Muscle of arm (tissue), 12 donors: ENCODE data around the gene EIF4G2. TPM values are rescaled to one million over a fixed set of nuclear protein-coding genes. Genes with fewer than 3 reads are reported as not detected.
"Not testable (repeated sequence)": the region's sequence is repeated elsewhere in the genome, so short reads cannot be mapped to it uniquely, and the experiment has no call there.

Source experiments
- DNase-seq: peaks from one replicate; pipeline ENCODE4 v3.0.0-alpha.2; 2013
- polyA plus RNA-seq, 12 donors: library from polyadenylated mRNA; unstranded; fragments of 120-200 nt; gene quantifications; one replicate each; pipeline ENCODE4 v1.2.1, GENCODE V29; 2013; ENCODE audit not compliant: insufficient read length in 12 of 12

Gene EIF4G2
- polyA plus RNA-seq, 12 donors = 716 to 2,133 (median 842) TPM

DNA sequence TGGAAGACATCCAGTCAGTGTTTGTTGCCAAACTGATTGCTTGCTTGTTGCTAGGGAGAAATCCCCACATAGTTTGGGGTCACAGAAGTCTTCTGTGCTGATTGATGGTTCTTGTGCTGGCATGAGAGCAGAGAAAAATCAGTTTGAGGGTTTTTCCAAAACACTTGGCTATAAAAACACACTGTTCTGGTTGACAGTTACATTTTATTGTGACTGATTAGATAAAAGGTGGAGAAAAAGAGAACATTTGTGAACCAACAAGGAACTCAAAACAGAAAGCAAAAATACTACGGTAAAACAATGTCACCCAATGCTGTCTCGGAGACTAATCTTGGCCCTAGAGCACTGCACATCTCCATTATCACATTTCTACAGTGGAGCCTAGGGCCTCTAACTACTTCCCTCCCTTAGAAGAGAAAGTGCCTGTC is 14.4 kb upstream of the EIF4G2 start:
- DNase-seq = no peak

- DNase-seq = not testable (repeated sequence)
These were observed 13.8 kb upstream of the EIF4G2 start for GRCh38 chr11:10822491-10822890.

- DNase-seq = no peak
These were observed 9.9 kb upstream of the EIF4G2 start for GRCh38 chr11:10818594-10818993.

DNA sequence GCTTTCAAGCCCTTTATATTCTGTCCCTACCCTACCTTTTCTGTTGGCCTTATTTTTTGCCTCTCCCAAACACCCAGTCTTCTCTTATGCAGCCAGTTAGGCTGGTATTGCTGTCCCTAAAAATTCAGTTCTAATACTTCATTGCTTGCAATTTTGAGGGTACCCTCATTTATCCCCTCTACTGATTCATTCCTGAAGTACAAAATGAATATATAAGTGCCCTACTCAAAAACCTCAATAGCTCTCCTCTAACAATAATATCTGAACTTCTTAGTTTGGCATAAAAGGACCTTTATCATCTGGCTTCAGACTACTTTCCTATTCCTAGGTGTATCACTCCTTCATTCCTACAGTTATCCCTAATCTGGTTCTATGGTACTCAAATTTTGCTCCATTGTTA is 5.2 kb upstream of the EIF4G2 start:
- DNase-seq = no peak

GRCh38 chr11:10809373-10810160 is 841 bp upstream of the EIF4G2 start:
- no peak for DNase-seq

GRCh38 chr11:10808235-10808552 is 532 bp downstream of the EIF4G2 start:
- DNase-seq = no peak

DNA sequence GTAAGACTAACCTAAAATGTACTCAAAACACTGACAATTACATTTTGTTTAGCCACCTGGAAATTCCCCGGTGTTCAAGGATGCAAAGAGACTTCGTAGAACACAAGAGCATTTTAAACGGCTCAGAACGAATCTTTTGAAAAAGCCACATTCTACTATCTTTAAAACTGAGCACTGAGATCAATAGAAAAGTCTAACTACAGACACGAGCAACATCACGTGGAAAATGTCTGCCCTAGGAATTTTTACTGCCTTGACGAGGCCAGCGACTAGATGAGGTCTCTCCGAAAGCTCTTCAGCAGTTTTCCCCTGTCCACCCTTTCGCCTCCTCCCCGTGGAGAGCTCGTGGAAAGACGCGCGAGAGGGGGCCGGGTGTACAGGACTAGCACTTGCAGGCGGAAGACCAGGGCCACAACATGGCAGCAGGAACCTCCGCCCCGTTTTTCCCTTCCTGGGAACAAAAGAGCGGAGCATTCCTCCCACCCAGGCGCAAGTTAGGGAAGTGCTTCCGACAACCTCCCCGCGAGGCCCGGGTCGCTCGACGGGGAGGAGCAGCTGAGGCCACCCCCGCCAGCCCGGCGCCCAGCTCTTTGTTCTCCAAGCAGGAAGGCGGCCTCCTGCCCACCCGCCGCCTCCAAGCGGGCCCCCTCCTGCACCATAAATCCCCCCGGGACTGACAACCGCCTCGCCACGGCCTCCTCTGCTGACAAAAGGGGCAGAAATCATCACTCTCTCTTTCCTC is 1.1 kb downstream of the EIF4G2 start:
- peak; percentile 76 for DNase-seq

DNA sequence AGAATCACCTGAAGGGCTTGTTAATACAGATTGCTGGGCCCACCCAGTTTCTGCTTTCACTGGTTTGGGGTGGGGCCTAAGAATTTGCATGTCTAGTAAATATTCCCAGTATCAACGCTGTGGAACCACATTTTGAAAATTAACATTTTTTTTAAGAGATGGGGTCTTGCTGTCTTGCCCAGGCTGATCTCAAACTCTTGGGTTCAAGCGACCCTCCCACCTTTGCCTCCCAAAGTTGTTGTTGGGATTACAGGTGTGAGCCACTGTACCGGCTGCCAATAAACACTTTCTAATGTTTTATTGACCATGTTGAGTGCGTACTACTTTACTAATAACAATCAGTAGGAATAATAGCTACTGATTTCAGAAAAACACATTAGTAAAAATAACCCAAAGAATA is 2.5 kb downstream of the EIF4G2 start:
- DNase-seq = no peak

GRCh38 chr11:10805741-10806140 is 3.0 kb downstream of the EIF4G2 start:
- DNase-seq = no peak

GRCh38 chr11:10803676-10804075 is 5.0 kb downstream of the EIF4G2 start:
- DNase-seq = no peak

DNA sequence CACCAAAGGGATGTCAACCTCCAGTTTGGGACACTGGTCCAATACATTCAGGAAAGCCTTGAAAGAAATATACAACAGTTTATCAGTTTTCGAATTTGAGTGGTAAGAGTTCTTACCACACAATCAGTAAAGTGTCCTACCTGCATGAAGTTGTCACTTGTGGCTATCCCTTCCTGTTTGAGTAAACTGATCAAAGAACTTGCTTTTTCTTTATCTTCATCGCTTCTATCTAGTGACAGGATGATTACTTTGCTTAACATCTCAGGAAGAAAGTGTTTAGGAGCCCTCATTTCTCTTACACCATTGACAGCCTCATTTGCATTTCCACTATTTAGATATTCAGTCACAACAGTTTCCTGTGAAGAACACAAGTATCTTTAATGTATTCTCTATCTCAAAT is 8.4 kb downstream of the EIF4G2 start:
- no peak for DNase-seq

GRCh38 chr11:10798330-10798928 is 10.3 kb downstream of the EIF4G2 start:
- no peak for DNase-seq

DNA sequence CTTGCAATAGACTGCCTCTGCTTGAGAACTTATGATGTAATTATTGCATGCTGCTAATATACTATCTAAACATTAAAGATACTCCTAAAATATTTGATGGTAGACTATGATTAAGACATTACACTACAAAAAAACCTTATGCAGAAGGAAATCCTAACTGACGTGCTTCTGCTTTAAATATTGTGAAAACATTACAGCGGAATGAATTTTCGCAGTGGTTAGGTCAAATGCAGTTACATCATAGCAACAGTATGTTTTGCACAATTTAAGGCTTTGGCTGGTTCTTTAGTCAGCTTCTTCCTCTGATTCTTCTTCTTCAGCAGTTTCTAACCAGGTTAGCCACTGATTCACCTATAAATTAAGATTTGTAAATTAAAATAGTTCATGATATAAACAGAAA is 11.2 kb downstream of the EIF4G2 start:
- no peak for DNase-seq

DNA sequence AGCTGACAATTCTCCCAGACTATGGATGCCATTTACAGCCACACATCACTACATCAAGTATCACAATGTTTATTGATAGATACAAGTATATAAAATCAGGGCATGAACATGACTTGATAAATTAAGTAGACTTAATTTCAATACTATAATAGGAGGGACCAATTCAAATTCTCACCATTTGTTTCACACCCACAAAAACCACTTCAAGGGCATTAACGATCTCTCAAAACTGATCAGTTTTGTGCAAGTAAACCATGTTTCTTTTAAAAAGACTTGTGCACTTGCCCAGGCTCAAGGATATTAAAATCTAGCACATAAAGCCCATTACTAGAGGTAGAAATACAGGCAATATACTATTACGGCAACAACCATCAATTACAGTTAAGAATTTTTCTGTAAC is 11.7 kb downstream of the EIF4G2 start:
- DNase-seq = no peak

- no peak for DNase-seq
These were observed 12.5 kb downstream of the EIF4G2 start for GRCh38 chr11:10796191-10796590.

DNA sequence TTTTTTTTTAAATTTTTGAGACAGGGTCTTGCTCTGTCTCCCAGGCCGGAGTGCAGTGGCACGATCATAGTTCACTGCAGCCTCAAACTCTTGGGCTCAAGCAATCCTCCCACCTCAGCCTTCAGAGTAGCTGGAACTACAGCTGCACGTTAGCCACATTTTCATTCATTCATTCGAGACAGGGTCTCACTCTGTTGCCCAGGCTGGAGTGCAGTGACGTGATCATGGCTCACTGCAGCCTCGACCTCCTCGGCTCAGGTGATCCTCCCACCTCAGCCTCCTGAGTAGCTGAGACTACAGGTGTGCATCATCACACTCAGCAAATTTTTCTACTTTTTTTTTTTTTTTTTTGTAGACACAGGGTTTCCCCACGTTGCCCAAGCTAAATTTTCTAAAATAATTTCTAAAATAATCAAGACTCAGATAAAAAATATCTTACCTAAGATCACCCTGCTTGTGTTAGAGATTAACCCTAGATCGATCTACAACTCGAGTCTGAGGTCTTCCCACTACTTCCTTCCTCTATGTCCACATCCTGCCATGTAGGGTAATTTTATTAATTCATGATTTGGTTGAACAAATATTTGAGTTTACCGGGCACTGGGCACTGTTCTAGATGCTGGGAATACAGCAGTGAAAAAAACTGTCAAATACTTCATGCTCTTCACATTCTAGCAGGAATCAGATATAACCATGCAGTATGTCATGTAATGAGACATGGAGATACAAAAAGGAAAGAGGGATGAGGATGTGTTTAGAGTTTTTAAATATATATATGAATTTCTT is 15.1 kb downstream of the EIF4G2 start:
- DNase-seq = no peak

DNA sequence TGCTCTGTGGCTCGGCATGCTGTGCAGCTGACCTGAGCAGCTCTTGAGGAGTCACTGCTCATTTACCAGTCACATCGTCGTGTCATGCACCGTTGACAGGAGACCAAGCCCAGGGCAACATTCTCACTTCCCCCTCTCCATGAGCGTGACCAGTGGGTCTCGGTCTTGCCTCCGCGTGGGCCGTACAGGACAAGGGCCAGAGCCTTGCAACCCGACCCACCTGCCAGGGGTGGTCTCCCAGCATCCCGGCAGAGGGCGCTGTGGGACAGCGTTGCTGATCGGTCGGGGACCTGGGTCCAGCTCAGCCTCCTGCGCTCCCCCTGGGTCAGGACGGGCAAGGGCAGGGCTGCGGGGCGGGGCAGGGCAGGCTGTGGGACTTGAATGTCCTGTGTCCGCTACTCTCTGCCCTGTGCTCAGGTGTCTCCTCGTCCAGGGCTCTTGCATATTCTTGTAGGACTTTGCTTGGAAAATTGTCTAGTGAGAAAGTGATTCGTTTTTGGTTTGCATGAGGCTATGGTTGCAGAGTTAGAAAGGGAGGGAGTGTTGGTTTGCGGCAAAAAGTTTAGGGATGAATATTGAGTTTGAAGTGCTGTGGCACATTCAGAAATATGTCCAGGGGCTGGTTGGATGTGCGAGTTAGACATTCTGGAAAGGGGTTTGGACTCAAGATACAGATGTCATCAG is 16.2 kb downstream of the EIF4G2 start:
- DNase-seq = peak; percentile 68

DNA sequence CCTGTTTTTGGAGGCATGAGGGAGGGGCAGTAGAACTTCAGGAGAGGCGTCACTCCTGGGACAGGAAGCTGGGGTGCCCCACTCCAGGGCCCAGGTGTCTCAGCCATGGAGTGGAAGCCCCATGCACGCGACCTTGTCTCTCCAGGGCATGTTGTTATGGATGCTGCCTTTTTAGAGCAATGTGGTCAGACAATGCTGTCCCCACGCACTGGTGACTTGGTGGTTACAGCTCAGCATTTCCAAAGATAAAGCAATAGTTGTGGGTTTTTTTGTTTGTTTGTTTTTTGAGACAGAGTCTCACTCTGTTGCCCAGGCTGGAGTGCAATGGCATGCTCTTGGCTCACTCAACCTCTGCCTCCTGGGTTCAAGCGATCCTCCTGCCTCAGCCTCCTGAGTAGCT is 22.3 kb downstream of the EIF4G2 start:
- no peak for DNase-seq

DNA sequence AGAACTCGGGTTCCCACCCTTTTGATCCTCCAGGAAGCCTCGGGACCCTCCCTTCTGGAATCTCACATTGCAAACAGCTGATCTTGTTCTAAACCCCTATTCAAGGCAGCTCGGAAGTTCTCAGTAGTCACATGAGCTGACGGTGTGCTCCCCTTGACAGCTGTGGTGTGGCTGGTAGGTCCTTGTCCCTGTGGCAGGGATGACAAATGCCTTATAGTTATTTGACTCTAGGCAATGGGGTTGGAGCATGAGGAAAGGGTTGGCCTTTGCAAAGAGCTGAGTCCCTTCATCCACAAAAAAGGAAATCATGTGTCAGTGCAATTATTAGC is 23.6 kb downstream of the EIF4G2 start:
- no peak for DNase-seq

DNA sequence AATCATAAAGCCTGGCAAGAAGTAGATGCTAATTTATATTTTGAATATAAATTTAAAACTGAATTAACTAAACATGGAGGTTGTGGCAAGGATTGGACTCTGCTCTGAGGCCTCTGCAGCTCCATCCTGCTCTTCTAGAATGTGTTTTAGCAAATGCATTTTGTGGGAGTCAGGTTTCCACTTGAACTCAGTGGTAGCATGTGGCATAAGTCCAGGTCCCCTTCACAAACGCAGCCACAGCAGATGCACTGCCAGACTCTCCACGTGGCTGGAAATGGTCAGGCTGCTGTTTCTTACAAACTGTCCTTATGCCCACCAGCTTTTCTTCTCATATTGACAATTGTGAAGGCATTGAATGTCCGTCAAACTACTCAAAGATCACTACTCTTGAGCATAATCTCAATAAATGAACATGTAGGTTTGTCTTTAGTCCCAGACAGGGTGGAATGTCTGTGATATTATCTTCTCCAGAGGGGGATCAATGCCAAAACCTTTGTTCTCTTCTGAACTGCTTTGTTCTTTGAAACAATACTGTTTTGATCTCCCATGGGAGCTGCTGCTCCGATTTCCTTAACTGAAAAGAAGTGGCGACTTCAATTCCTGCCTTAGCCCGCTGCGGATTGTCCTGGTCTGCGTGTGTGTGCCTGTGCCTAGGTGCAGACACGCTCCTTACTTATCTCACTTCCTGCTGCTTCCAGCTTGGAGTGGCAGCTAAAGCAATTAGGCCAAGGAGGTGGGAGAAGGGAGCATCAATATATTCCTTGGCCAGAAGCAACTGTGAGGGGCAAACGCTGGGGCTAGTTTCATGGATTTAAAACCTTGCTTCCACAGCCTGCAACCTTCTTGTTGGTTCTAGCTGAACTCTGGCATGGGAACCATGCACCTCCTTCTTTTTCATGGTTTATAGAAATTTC is 24.2 kb downstream of the EIF4G2 start:
- peak; percentile 15 for DNase-seq

GRCh38 chr11:10780040-10780439 is 28.7 kb downstream of the EIF4G2 start:
- DNase-seq = no peak
